H1 (cell line): ENCODE measurements around the gene S100A10. TPM values are rescaled to one million over a fixed set of nuclear protein-coding genes. Genes with fewer than 3 reads are reported as not detected.

Source experiments
- CTCF ChIA-PET: fragments of 300-600 bp; sonication (Branson Sonifier 250); formaldehyde crosslinking; loops from one replicate; lab custom pipeline; 2021; ENCODE audit not compliant: partially characterized antibody; lab: Charles Lee
- POLR2A ChIA-PET: fragments of 300-600 bp; sonication (Branson Sonifier 250); formaldehyde crosslinking; loops from one replicate; lab custom pipeline; 2021; ENCODE audit warnings: inconsistent platforms; ENCODE audit not compliant: partially characterized antibody; lab: Charles Lee
- DNase-seq, 2 experiments: peaks; one replicate each; pipeline versions ENCODE4 v3.0.0 to v3.0.0-alpha.2; 2010 to 2022; ENCODE audit warnings: low spot score in 2 of 2, low read depth in 1 of 2, mixed read lengths in 1 of 2
- FAIRE-seq: peaks from 2 replicates; lab custom pipeline; 2011; peaks lifted over from hg19 to GRCh38; lab: Jason Lieb, UNC
- H2AFZ ChIP-seq: 2 replicates; pipeline ENCODE4 v1.8.1; 2012; ENCODE audit warnings: low read length, inconsistent platforms
- H2AK5ac ChIP-seq: 2 replicates; pipeline ENCODE4 v1.6.1; 2013; ENCODE audit warnings: low read depth, low read length
- H2BK120ac ChIP-seq: replicated peaks from 2 replicates; pipeline ENCODE3; 2013; ENCODE audit warnings: low read depth, low read length, inconsistent platforms
- H2BK12ac ChIP-seq: 2 replicates; pipeline ENCODE4 v1.6.1; 2013; ENCODE audit warnings: low read depth, low read length
- H2BK15ac ChIP-seq: 2 replicates; pipeline ENCODE4 v1.6.1; 2013; ENCODE audit warnings: low read length
- H2BK20ac ChIP-seq: 2 replicates; pipeline ENCODE4 v1.6.1; 2013; ENCODE audit warnings: low read length
- H2BK5ac ChIP-seq: 2 replicates; pipeline ENCODE4 v1.6.1; 2013; ENCODE audit warnings: low read depth, low read length
- H3K14ac ChIP-seq: 2 replicates; pipeline ENCODE4 v1.6.1; 2013; ENCODE audit warnings: inconsistent platforms; ENCODE audit not compliant: insufficient read length
- H3K18ac ChIP-seq: 2 replicates; pipeline ENCODE4 v1.6.1; 2013; ENCODE audit warnings: low read length; ENCODE audit errors: extremely low read depth
- H3K23ac ChIP-seq: 2 replicates; pipeline ENCODE4 v1.6.1; 2013; ENCODE audit warnings: inconsistent platforms; ENCODE audit not compliant: insufficient read length
- H3K23me2 ChIP-seq: 2 replicates; pipeline ENCODE4 v1.6.1; 2013; ENCODE audit warnings: low read depth, low read length
- H3K27ac ChIP-seq: 2 replicates; pipeline ENCODE4 v1.6.1; 2011; ENCODE audit warnings: low read depth, low read length, inconsistent platforms
- H3K27me3 ChIP-seq, 4 experiments: replicated peaks in 1 of 4; 1 replicate in 1 of 4; 2 replicates in 3 of 4; pipeline versions ENCODE4 v1.6.1 to v1.8.1; 2011 to 2013; ENCODE audit warnings: low read length in 3 of 4, mild to moderate bottlenecking in 3 of 4, inconsistent platforms in 2 of 4, mixed read lengths in 2 of 4, moderate library complexity in 1 of 4; ENCODE audit not compliant: control insufficient read depth in 3 of 4, insufficient read depth in 3 of 4; ENCODE audit errors: extremely low read depth in 1 of 4
- H3K36me3 ChIP-seq, 4 experiments: 2 replicates each; pipeline versions ENCODE4 v1.6.1 to v1.8.1; 2011 to 2013; ENCODE audit warnings: mild to moderate bottlenecking in 4 of 4, low read length in 3 of 4, moderate library complexity in 2 of 4, control low read depth in 1 of 4, inconsistent platforms in 1 of 4; ENCODE audit not compliant: insufficient read depth in 4 of 4, control insufficient read depth in 2 of 4
- H3K4ac ChIP-seq: replicated peaks from 2 replicates; pipeline ENCODE3; 2013; ENCODE audit warnings: low read length, low read depth, mixed read lengths, inconsistent platforms; ENCODE audit not compliant: insufficient read length
- H3K4me1 ChIP-seq, 4 experiments: replicated peaks in 1 of 4; 1 replicate in 1 of 4; 2 replicates in 3 of 4; pipeline versions ENCODE4 v1.6.1 to v1.8.1; 2011 to 2013; ENCODE audit warnings: low read length in 3 of 4, inconsistent platforms in 2 of 4, mixed read lengths in 1 of 4; ENCODE audit not compliant: insufficient read depth in 4 of 4, control insufficient read depth in 3 of 4
- H3K4me2 ChIP-seq, 2 experiments: 2 replicates each; pipeline versions ENCODE4 v1.6.1 to v1.8.1; 2011 to 2013; ENCODE audit warnings: low read depth in 2 of 2, low read length in 2 of 2, control low read depth in 1 of 2, inconsistent platforms in 1 of 2, mild to moderate bottlenecking in 1 of 2; ENCODE audit not compliant: insufficient read depth in 1 of 2
- H3K4me3 ChIP-seq, 4 experiments: fragments of 200-600, 300-600 bp in 1 of 4; sonication (generic), shearing (Covaris generic), sonication (Bioruptor Twin) in 1 of 4; 2 replicates each; pipeline versions ENCODE4 v1.5.1 to v1.8.1; 2011 to 2016; ENCODE audit warnings: low read length in 4 of 4, low read depth in 3 of 4, control low read depth in 2 of 4, inconsistent platforms in 2 of 4, mild to moderate bottlenecking in 2 of 4, mixed read lengths in 1 of 4, moderate library complexity in 1 of 4; ENCODE audit not compliant: insufficient read depth in 2 of 4; ENCODE audit errors: extremely low read depth in 1 of 4
- H3K56ac ChIP-seq: replicated peaks from 2 replicates; pipeline ENCODE3; 2013; ENCODE audit warnings: low read depth, mild to moderate bottlenecking, mixed read lengths, low read length, inconsistent platforms; ENCODE audit not compliant: insufficient read length
- H3K79me1 ChIP-seq: 2 replicates; pipeline ENCODE4 v1.6.1; 2013; ENCODE audit warnings: low read depth, low read length, control low read depth
- H3K79me2 ChIP-seq, 2 experiments: 2 replicates each; pipeline versions ENCODE4 v1.6.1 to v1.8.1; 2012 to 2013; ENCODE audit warnings: low read length in 2 of 2, mild to moderate bottlenecking in 2 of 2, inconsistent platforms in 1 of 2; ENCODE audit not compliant: insufficient read depth in 2 of 2, control insufficient read depth in 1 of 2
- H3K9ac ChIP-seq, 4 experiments: replicated peaks in 1 of 4; 1 replicate in 1 of 4; 2 replicates in 3 of 4; pipeline versions ENCODE4 v1.6.1 to v1.8.1; 2011 to 2013; ENCODE audit warnings: low read depth in 3 of 4, low read length in 3 of 4, control low read depth in 2 of 4, mild to moderate bottlenecking in 2 of 4, moderate library complexity in 2 of 4, inconsistent platforms in 1 of 4; ENCODE audit errors: extremely low read depth in 1 of 4
- H3K9me3 ChIP-seq, 2 experiments: 2 replicates each; pipeline versions ENCODE4 v1.6.1 to v1.8.1; 2012 to 2013; ENCODE audit warnings: mild to moderate bottlenecking in 2 of 2, moderate library complexity in 2 of 2, control low read depth in 1 of 2, inconsistent platforms in 1 of 2, low read depth in 1 of 2, low read length in 1 of 2, mixed read lengths in 1 of 2; ENCODE audit not compliant: insufficient read depth in 2 of 2
- H4K20me1 ChIP-seq, 2 experiments: replicated peaks in 1 of 2; 2 replicates each; pipeline versions ENCODE3 to v1.8.1; 2011 to 2013; ENCODE audit warnings: inconsistent platforms in 2 of 2, low read length in 2 of 2, mild to moderate bottlenecking in 1 of 2; ENCODE audit not compliant: insufficient read depth in 2 of 2, control insufficient read depth in 1 of 2
- H4K5ac ChIP-seq: 2 replicates; pipeline ENCODE4 v1.6.1; 2013; ENCODE audit warnings: low read length, low read depth, mixed read lengths, inconsistent platforms; ENCODE audit not compliant: insufficient read length
- H4K8ac ChIP-seq: 2 replicates; pipeline ENCODE4 v1.8.0; 2013; ENCODE audit warnings: mild to moderate bottlenecking, moderate library complexity, low read length, inconsistent platforms; ENCODE audit not compliant: insufficient read depth; ENCODE audit errors: extremely low read depth
- H4K91ac ChIP-seq: replicated peaks from 2 replicates; pipeline ENCODE3; 2013; ENCODE audit warnings: low read length, mixed read lengths, inconsistent platforms; ENCODE audit not compliant: insufficient read length
- CTBP2 ChIP-seq: IDR thresholded peaks from 2 replicates; pipeline ENCODE4 v1.7.0; 2011; ENCODE audit warnings: borderline replicate concordance, mild to moderate bottlenecking, moderate library complexity, mixed read lengths, low read length; ENCODE audit not compliant: insufficient read depth, insufficient read length
- NANOG ChIP-seq: IDR thresholded peaks from 2 replicates; pipeline ENCODE4 v1.6.1; 2011; ENCODE audit warnings: low read length, low read depth, mild to moderate bottlenecking, inconsistent platforms; ENCODE audit not compliant: insufficient read depth, poor library complexity, severe bottlenecking
- RBBP5 ChIP-seq: IDR thresholded peaks from 2 replicates; pipeline ENCODE4 v1.7.1; 2012; ENCODE audit warnings: low read depth, mild to moderate bottlenecking, inconsistent platforms, low read length, moderate library complexity, borderline replicate concordance
- SIRT6 ChIP-seq: IDR thresholded peaks from one replicate; pipeline ENCODE4 v1.7.1; 2012; ENCODE audit warnings: low read length, inconsistent platforms
- ZNF274 ChIP-seq: IDR thresholded peaks from 2 replicates; pipeline ENCODE4 v1.7.0; 2012; ENCODE audit warnings: low read length, borderline replicate concordance; ENCODE audit errors: extremely low read depth
- WGBS, 2 experiments: shearing (Covaris generic) in 1 of 2; methylation state at CpG; one replicate each; pipeline versions ENCODE4 v1.1.6 to v1.1.7; 2013 to 2015; ENCODE audit warnings: low lambda C conversion rate in 2 of 2, mixed read lengths in 2 of 2, inconsistent platforms in 1 of 2, low coverage in 1 of 2, missing lambda C conversion rate in 1 of 2; ENCODE audit not compliant: insufficient replicate concordance in 2 of 2, insufficient coverage in 1 of 2, insufficient read length in 1 of 2; ENCODE audit errors: extremely low coverage in 1 of 2, missing lambda C conversion rate in 1 of 2; 5-methylcytosine and 5-hydroxymethylcytosine counted together
- polyA plus RNA-seq, 7 experiments: library from polyadenylated mRNA; depleted of rRNA in 3 of 7; stranded (reverse) in 5 of 7; unstranded in 2 of 7; fragments of >200 nt in 5 of 7; fragments of 200-250 nt in 2 of 7; gene quantifications; 1 replicate in 5 of 7; 2 replicates in 1 of 7; 4 replicates in 1 of 7; pipeline versions ENCODE4 v1.2.1 to v1.2.3, GENCODE V29; 2011 to 2013; ENCODE audit warnings: missing spikeins in 2 of 7, mixed read lengths in 2 of 7
- total RNA-seq: library from RNA; stranded (reverse); fragmentation: NEBNext Ultra II Directional; extraction: Animal tissue kit (Norgen Biotek cat#: 25700); gene quantifications from 2 replicates; pipeline ENCODE4 v1.2.1, GENCODE V29; 2021
- TF ChIP-seq, protein P1 (sequence below): IDR thresholded peaks from 2 replicates; pipeline ENCODE4 v1.6.1; 2012; ENCODE audit warnings: inconsistent platforms

The S100A10 gene
- total and polyA plus RNA-seq, 2 of the 8 experiments (the other 6 are each of a cell fraction or from before 2014, with no cell fraction given) = 23.9 to 231 TPM

DNA sequence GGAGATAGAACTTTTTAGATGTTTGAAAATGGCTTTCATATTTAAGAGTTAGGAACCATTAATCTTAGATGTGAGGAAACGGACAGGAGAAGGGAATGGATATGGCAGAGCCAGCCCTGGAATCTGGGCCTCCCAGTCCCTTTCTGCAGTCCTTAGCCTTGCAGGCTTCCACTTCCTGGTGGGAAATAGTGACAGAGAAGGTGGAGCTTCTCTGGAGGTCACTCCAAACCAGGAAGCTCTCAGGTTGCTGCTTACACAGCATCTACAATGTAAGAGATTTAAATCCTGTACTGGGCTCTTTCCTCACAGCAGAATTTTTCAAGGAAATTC is 40.6 kb upstream of the S100A10 start:
- 52% methylated on average over 1 of the region's 1 CpG; no CpG with 5 or more reads in 1 of the 2 experiments for WGBS, 2 experiments
- Histone ChIP-seq H3K27me3 (no peaks in the 10 kb centered on the region; a peak in 2 of 7 replicates), H3K36me3 (peaks cover 3 to 18% (median 6%) of the 10 kb centered on the region in 4 experiments; a peak in 5 of 8 replicates), H3K56ac (no peak overlapping the region), H3K79me2 (no peaks in the 10 kb centered on the region), H3K4me1 (peaks cover 4 to 12% (median 6%) of the 10 kb centered on the region in 4 experiments; a peak in 6 of 7 replicates), H2AK5ac (no peak overlapping the region), H3K14ac (no peak overlapping the region), H2BK5ac (no peak overlapping the region), H3K4ac (no peak overlapping the region), H2BK15ac (no peak overlapping the region), H3K79me1 (no peaks in the 10 kb centered on the region), H4K8ac (no peak overlapping the region), H4K20me1 (no peaks in the 10 kb centered on the region), H3K9me3 (no peaks in the 10 kb centered on the region), H3K23ac (no peak overlapping the region), H3K4me2 (peak overlapping the region; percentile 73 to 99; a peak in 2 of 4 replicates), H3K23me2 (peaks cover 6% of the 10 kb centered on the region; the same call in 1 of the 2 replicates), H2BK12ac (no peak overlapping the region), H2AFZ (no peak overlapping the region), H4K91ac (no peak overlapping the region), H3K18ac (no peak overlapping the region), H4K5ac (no peak overlapping the region), H3K9ac (no peak overlapping the region), H3K27ac (no peak overlapping the region), H3K4me3 (no peak overlapping the region), H2BK120ac (no peak overlapping the region), H2BK20ac (no peak overlapping the region)
- FAIRE-seq (no peak), DNase-seq (no peak)
- TF ChIP-seq, protein P1, sequence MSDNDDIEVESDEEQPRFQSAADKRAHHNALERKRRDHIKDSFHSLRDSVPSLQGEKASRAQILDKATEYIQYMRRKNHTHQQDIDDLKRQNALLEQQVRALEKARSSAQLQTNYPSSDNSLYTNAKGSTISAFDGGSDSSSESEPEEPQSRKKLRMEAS = no peak
- TF ChIP-seq SIRT6 = no peak
- no peak for TF ChIP-seq CTBP2
- TF ChIP-seq ZNF274 = no peak
- no peak for TF ChIP-seq RBBP5
- TF ChIP-seq NANOG = no peak
- POLR2A ChIA-PET = interaction anchor here (0.8 to 1.6 kb wide), 5 partner anchors 10 to 494 kb away, joined by 3 to 4 read pairs (median 3); partner anchors contain the start of genes C2CD4D, THEM4 and TUFT1
- CTCF ChIA-PET = interaction anchor here (0.7 to 4.0 kb wide), 26 partner anchors 9 to 1319 kb away, joined by 3 to 32 read pairs (median 5); partner anchors contain the start of gene S100A10
